ENCODE results near the gene ABCA7. TPM values are rescaled to one million over a fixed set of nuclear protein-coding genes. Genes with fewer than 3 reads are reported as not detected.

Gene ABCA7
- total RNA-seq, 1 experiment from 2014 or later, result 91.4 TPM

DNA sequence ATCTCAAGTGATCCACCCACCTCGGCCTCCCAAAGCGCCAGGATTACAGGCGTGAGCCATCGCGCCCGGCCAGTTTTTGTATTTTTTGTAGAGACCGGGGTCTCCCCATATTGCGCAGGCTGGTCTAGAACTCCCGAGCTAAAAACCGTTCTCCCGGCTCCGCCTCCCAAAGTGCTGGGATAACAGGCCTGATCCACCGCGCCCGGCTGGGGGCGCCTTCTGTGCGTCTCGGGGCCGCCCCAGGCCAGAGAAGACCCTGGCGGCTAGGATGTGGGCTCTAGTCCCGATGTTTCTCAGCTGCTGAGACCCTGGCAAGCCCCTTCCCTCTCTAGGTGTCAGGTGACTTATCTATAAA lies 30.6 kb downstream of the ABCA7 start:
- Histone ChIP-seq H3K36me3 (ENCODE audit: control insufficient read depth in 1 of 2, insufficient read depth in 2 of 2, low read length in 2 of 2) (peaks cover 0 to 4% of the 10 kb centered on the region in 2 experiments; a peak in 1 of 4 replicates), H3K79me2 (ENCODE audit: insufficient read depth, low read length) (peaks cover 26% of the 10 kb centered on the region; the same call in 1 of the 2 replicates), H3K4me3 (replicated peaks in 1 of 2; ENCODE audit: low read depth in 1 of 2, low read length in 2 of 2) (no peak overlapping the region), H3K9me3 (ENCODE audit: control insufficient read depth in 1 of 2, insufficient read depth in 1 of 2, low read depth in 1 of 2, low read length in 2 of 2) (no peaks in the 10 kb centered on the region), H3K9ac (ENCODE audit: low read length) (no peak overlapping the region), H3K4me1 (ENCODE audit: control insufficient read depth in 1 of 2, insufficient read depth in 2 of 2, low read length in 2 of 2) (peaks cover 15 to 52% of the 10 kb centered on the region in 2 experiments), H4K20me1 (ENCODE audit: insufficient read depth) (no peaks in the 10 kb centered on the region), H3K27ac (ENCODE audit: low read depth, low read length) (no peak overlapping the region), H3K27me3 (ENCODE audit: insufficient read depth, low read length) (no peaks in the 10 kb centered on the region), H3K9me2 (ENCODE audit: insufficient read depth) (no peaks in the 10 kb centered on the region), H2AFZ (ENCODE audit: low read depth, low read length, poor library complexity, severe bottlenecking) (no peak overlapping the region), H3K4me2 (ENCODE audit: low read length) (no peak overlapping the region)
- CTCF ChIA-PET, result no interaction called here
- BruUV-seq (replicated peaks), result no TSS peak
- ATAC-seq (no peak), DNase-seq (ENCODE audit: low read depth, low spot score) (no peak)
- RAD21 ChIA-PET (ENCODE audit: low non-redundant PET in 1 of 2, low total read pairs in 2 of 2, uncharacterized antibody in 2 of 2, unreplicated experiment in 2 of 2), result no interaction called here
- TF ChIP-seq POLR2AphosphoS5 (IDR thresholded peaks at IDR 0.05; ENCODE audit: low read depth, low read length) (no peak), SRF (IDR thresholded peaks at IDR 0.05; ENCODE audit: low read depth) (no peak), CTCF (IDR thresholded peaks at IDR 0.05 in 2 of 3, conservative IDR thresholded peaks at IDR 0.05 in 1 of 3; ENCODE audit: borderline replicate concordance in 1 of 3, insufficient read depth in 1 of 3, low read depth in 2 of 3, low read length in 2 of 3) (no peak), SIN3A (IDR thresholded peaks at IDR 0.05; ENCODE audit: low read depth) (no peak), YY1 (IDR thresholded peaks at IDR 0.05; ENCODE audit: extremely low read depth, insufficient replicate concordance, low read depth, low read length) (no peak), SP1 (IDR thresholded peaks at IDR 0.05; ENCODE audit: low read depth) (no peak), FOSL1 (IDR thresholded peaks at IDR 0.05; ENCODE audit: low read depth) (no peak), EZH2 (IDR thresholded peaks at IDR 0.05) (no peak)
- TF ChIP-seq, protein P1, sequence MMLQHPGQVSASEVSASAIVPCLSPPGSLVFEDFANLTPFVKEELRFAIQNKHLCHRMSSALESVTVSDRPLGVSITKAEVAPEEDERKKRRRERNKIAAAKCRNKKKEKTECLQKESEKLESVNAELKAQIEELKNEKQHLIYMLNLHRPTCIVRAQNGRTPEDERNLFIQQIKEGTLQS (IDR thresholded peaks at IDR 0.05), result no peak
- TF ChIP-seq, protein P2, sequence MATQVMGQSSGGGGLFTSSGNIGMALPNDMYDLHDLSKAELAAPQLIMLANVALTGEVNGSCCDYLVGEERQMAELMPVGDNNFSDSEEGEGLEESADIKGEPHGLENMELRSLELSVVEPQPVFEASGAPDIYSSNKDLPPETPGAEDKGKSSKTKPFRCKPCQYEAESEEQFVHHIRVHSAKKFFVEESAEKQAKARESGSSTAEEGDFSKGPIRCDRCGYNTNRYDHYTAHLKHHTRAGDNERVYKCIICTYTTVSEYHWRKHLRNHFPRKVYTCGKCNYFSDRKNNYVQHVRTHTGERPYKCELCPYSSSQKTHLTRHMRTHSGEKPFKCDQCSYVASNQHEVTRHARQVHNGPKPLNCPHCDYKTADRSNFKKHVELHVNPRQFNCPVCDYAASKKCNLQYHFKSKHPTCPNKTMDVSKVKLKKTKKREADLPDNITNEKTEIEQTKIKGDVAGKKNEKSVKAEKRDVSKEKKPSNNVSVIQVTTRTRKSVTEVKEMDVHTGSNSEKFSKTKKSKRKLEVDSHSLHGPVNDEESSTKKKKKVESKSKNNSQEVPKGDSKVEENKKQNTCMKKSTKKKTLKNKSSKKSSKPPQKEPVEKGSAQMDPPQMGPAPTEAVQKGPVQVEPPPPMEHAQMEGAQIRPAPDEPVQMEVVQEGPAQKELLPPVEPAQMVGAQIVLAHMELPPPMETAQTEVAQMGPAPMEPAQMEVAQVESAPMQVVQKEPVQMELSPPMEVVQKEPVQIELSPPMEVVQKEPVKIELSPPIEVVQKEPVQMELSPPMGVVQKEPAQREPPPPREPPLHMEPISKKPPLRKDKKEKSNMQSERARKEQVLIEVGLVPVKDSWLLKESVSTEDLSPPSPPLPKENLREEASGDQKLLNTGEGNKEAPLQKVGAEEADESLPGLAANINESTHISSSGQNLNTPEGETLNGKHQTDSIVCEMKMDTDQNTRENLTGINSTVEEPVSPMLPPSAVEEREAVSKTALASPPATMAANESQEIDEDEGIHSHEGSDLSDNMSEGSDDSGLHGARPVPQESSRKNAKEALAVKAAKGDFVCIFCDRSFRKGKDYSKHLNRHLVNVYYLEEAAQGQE (IDR thresholded peaks at IDR 0.05; ENCODE audit: low read depth), result no peak
- intact Hi-C loops (cut with micrococcal nuclease), result no loop called here
- POLR2A ChIA-PET, result no interaction called here

Data from HCT116 (cell line).